CD4-positive, alpha-beta T cell treated with Interleukin-17A for 4 hours (primary cell): ENCODE measurements around the gene EXOC4.
A peak's percentile ranks its signal among the peaks of the same experiment; 100 is the strongest.

ENCODE experiments used
- DNase-seq: peaks from one replicate; pipeline ENCODE4 v3.0.0-alpha.2; 2020; ENCODE audit warnings: mixed read lengths

Gene EXOC4

GRCh38 chr7:133434246-133434865 is 181.5 kb downstream of the EXOC4 start:
- DNase-seq = no peak

DNA sequence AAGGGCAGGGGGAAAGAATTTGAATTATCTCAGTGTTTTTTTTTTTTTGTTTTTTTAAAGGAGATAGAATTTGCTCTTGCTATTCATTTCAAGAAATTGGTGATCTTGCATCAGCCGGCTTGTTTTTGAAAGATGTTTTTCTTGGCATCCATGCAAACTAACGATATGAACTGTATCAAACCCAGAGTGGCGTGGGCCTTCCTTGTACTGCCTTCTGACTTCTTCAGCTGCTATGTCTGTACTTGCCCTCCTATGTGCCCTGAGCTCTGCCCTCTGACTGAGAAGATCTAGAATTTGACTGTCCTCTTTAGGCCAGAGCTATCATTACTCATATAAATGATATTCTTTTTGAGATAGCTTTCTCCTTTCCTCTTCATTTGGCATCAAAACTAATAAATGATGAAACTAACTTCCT is 183.1 kb downstream of the EXOC4 start:
- no peak for DNase-seq

GRCh38 chr7:133437544-133437943 is 184.7 kb downstream of the EXOC4 start:
- DNase-seq = no peak

- DNase-seq = no peak
These were observed 189.9 kb downstream of the EXOC4 start for GRCh38 chr7:133442818-133443217.

DNA sequence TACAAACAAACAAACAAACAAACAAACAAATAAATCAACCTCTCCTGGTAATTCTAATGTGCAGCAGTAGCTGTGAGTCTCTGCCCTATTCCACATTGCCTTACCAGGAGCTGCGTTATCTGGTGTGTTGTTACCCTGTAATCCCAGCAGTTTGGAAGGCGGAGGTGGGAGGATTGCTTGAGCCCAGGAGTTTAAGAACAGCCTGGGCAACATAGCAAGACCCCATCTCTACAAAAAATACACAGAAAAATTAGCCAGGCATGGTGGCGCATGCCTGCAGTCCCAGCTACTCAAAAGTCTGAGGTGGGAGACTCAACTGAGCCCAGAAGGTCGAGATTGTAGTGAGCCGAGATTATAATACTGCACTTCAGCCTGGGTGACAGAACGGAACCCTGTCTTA is 192.7 kb downstream of the EXOC4 start:
- no peak for DNase-seq

GRCh38 chr7:133448012-133448411 is 195.1 kb downstream of the EXOC4 start:
- no peak for DNase-seq

GRCh38 chr7:133452577-133452976 is 199.7 kb downstream of the EXOC4 start:
- DNase-seq = no peak

DNA sequence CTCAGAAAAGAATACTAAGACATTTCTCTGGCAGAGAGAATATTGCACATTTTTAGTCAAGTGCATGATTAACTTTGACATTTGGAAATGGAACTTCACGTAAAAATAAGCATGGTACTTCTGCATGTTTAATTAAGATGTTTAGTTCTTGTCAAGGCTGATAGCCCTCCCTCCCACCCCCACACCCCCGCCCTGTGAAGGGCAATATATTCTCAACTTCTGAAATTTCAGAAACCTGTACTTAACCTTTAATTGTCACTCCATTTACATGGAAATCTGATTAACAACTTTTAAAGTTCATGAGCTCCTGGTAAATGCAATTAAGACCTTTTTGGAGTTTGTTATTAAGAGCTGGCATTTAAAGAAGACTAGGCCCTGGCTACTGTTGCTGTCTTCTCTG is 205.8 kb downstream of the EXOC4 start:
- DNase-seq = no peak

DNA sequence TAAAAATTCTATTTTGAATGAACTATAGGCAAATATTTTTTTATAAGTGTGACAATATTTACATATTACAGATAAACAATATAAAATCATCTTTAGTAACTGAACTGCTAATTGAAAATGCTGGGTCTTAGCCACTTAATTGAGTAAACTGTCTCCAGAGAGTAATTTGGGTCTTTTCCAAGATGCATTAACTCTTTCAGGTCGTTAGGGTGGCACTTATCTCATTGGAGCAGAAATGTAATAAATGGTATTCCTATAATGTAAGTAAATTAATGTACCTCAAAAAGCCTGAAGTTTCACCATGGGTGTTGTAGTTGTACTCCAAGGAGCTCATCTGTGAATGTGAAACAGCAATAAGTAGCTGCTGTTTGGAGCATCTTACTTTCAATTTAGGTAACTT is 208.5 kb downstream of the EXOC4 start:
- no peak for DNase-seq

DNA sequence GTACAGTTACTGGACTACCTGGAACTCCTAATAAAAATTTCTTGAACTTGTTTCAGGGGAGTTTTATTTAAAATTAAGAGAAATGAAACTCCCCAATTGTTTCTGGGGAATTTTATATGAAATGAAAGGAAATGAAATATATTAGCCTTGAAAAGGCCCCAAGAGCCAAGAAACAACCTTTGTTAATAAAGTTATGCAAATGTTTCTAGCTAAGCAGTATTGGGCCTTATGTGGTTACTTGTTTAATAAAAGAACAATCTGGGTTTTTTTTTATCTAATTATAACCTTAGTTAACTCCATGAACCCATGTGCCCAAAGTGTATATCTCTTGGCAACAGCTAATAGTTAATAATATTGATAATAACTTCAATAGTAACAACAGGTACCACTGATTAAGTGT is 222.8 kb downstream of the EXOC4 start:
- no peak for DNase-seq

- DNase-seq = no peak
These were observed 224.9 kb downstream of the EXOC4 start for GRCh38 chr7:133477791-133478190.

GRCh38 chr7:133478591-133479135 is 225.8 kb downstream of the EXOC4 start:
- DNase-seq = no peak

- DNase-seq = no peak
These were observed 226.7 kb downstream of the EXOC4 start for GRCh38 chr7:133479456-133480065.

GRCh38 chr7:133480868-133481267 is 228.0 kb downstream of the EXOC4 start:
- DNase-seq = no peak

DNA sequence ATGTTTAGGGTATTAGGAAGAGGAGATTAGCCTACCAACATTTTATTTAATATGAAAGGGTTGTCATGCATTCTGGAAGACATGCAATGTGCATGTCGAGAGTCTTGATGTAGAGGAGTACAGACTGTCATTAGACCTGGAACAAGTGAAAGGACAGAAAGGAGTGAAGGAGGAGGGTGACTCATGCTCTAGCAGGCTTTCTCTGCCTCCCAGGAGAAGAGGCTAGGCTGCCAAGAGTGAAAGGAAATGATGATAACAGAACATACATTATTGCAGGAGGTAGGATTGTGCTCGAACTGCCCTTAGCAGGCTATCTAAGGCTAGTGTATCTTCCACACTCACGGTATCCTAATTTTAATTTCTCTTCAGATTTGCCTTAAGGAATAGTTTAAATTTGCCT is 228.8 kb downstream of the EXOC4 start:
- DNase-seq = no peak

- DNase-seq = no peak
These were observed 229.7 kb downstream of the EXOC4 start for GRCh38 chr7:133482599-133482998.

DNA sequence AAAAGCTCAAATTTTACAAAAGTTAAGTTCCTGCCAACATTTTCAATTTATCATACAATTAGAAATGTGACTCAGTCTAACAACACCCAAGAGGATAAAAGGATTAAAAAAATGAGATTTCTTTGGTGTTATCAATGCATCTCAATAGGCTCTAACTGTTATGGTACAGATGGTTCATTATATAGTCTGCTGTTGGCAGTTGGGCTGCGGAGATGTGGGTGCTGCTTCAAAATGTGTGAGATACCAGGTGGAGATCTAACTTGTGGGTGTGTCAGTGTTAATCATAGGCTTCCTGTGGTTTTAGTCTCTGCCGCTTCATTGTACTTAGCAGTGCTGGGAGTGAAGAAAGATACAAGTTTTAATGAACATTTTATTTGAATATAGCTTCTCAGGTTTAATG is 231.2 kb downstream of the EXOC4 start:
- DNase-seq = peak; percentile 54

GRCh38 chr7:133489906-133490305 is 237.0 kb downstream of the EXOC4 start:
- DNase-seq = no peak

- no peak for DNase-seq
These were observed 238.4 kb downstream of the EXOC4 start for GRCh38 chr7:133491201-133491691.

DNA sequence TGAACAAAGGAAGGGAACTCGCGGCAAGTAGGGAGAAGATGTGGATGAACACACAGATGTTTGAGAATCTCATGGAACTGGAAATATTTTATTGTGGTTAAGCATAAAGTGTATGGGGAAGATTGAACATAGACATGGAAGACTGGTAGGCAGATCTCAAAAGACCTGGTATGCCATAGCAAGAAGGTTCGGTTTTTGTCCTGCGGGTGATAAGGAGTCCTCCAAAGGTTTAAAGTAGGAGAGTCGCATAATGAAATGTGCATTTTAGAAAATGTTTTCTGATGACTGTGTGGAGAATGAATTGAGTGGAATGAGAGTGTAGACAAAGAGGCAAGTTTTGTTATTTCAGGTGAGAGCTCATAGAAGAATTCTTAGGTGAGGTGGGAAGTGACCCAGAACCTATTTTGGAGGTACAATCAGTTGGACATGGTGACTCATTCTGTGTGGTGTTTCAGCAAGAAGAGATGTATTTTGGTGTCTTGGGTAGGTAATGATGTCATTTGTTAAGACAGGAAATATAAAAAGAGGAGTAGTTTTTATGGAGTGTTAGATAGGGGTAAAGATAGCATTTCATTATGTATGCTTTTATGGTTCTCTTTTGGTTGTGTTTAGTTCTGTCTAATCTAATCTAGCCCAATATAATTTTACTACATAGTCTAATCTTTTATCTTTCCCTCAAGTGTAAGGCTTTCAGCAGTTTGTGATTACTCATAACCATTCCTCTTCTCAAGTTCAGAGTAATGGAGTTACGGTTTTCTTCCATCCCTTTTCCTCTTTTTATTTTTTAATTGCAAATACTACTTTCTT is 239.2 kb downstream of the EXOC4 start:
- no peak for DNase-seq

DNA sequence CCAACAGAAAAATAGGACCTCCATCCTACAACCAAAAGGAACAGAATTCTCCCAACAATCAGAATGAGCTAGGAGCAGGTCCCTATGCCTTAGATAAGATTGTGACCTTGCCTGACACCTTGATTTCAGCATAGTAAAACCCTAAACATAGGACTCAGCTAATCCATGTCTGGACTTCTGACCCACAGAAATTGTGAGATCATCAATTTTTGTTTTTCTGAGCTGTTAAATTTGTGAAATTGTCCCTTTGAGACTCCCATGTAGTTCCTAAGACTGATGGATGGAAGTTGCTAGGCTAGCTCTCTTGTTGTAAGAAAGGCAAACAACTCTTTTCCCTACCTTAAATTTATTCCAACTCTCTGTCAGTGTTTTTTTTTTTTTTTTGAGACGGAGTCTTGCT is 244.2 kb downstream of the EXOC4 start:
- no peak for DNase-seq

DNA sequence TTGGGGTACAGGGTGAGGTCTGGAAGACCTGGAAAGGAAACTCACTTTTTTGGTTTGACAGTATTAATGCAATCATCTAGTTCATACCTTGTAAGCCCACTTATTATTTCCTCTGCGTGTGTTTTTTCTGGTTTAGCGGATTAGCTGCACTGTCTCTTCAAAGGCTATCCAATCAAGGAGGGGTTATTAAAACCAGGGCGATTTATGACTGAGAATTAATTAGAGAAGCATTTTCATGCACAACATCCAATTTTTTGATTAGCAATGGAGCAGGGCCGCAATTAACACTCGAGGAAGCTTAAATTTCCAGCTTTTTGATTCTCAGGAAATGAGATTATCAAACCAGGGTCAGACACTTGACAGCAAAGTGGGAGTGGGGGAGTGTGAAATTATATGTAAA is 248.9 kb downstream of the EXOC4 start:
- no peak for DNase-seq

GRCh38 chr7:133502498-133502897 is 249.6 kb downstream of the EXOC4 start:
- DNase-seq = no peak

DNA sequence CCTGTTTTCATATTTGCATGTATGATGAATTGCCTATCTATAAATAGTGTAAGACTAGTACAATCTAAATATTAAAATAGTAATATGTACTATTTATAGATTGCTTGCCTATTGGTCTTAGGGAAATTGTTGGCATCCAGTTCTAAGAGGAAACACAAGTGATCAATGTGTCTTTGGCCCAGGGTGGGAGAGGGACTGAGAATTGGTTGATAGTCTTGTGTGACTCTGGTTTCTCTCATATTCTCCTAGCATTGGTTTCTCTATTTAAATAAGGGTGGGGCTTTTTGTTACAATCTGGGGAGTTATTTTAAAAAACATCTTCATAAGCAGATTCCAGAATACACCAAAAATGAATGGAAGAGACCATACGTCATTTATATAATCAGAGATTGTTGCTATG is 250.1 kb downstream of the EXOC4 start:
- DNase-seq = no peak
